Prostate gland (tissue), 2 donors: Measurements from ENCODE around the gene C17orf113. TPM values are rescaled to one million over a fixed set of nuclear protein-coding genes. Genes with fewer than 3 reads are reported as not detected.

Source experiments
- DNase-seq: peaks from one replicate; pipeline ENCODE4 v3.0.0-alpha.2; 2019; ENCODE audit warnings: low spot score
- H3K27ac ChIP-seq, 2 donors: fragments of 200-600 bp; sonication (generic); 2 replicates each; pipeline ENCODE4 v1.5.1; 2017 to 2019
- H3K27me3 ChIP-seq: fragments of 200-600 bp; sonication (generic); replicated peaks from 2 replicates; pipeline ENCODE4 v1.5.1; 2019; ENCODE audit not compliant: insufficient read depth
- H3K36me3 ChIP-seq, 2 donors: fragments of 200-600 bp; sonication (generic); 1 replicate in 1 of 2; 2 replicates in 1 of 2; pipeline versions ENCODE4 v1.5.1 to v1.8.1; 2017 to 2019
- H3K4me1 ChIP-seq: fragments of 200-600 bp; sonication (generic); replicated peaks from 2 replicates; pipeline ENCODE4 v1.5.1; 2019
- H3K4me3 ChIP-seq, 2 donors: fragments of 200-600 bp; sonication (generic); 2 replicates each; pipeline ENCODE4 v1.5.1; 2017 to 2019
- H3K9me3 ChIP-seq: fragments of 200-600 bp; sonication (generic); 2 replicates; pipeline ENCODE4 v1.5.1; 2017
- CTCF ChIP-seq, 4 experiments: fragments of 200-600 bp in 2 of 4; fragments of 450-650 bp in 2 of 4; sonication (generic) in 2 of 4; IDR thresholded peaks; 1 replicate in 3 of 4; 2 replicates in 1 of 4; pipeline ENCODE4 v1.5.1; 2016 to 2019; ENCODE audit warnings: antibody characterized with exemption in 4 of 4, mild to moderate bottlenecking in 2 of 4, moderate library complexity in 2 of 4
- POLR2A ChIP-seq: fragments of 450-650 bp; IDR thresholded peaks from one replicate; pipeline ENCODE4 v1.6.1; 2016; ENCODE audit warnings: antibody characterized with exemption, mild to moderate bottlenecking
- POLR2AphosphoS5 ChIP-seq: sonication (generic); formaldehyde crosslinking; IDR thresholded peaks from one replicate; pipeline ENCODE4 v1.6.1; 2017; ENCODE audit warnings: antibody characterized with exemption
- WGBS: methylation state at CpG from one replicate; pipeline ENCODE4 v1.1.5; 2018; 5-methylcytosine and 5-hydroxymethylcytosine counted together
- intact Hi-C: fragments of 100-400 bp; cut with DNase I; formaldehyde crosslinking; loops from one replicate; pipeline ENCODE4 v1.14.2; 2022
- total RNA-seq, 2 donors: library from RNA; depleted of rRNA; stranded (reverse); fragments of >200 nt; gene quantifications; one replicate each; pipeline ENCODE4 v1.1.0, GENCODE V29; 2016

Gene C17orf113
- total RNA-seq, 2 donors from 2014 or later: 4.2 to 4.8 TPM

- H3K4me1 ChIP-seq: no peaks in the 10 kb centered on the region
- peaks cover 0 to 3% of the 10 kb centered on the region in 2 donors for H3K36me3 ChIP-seq
- no peak overlapping the region for H3K4me3 ChIP-seq
- DNase-seq: no peak
- intact Hi-C loops: no loop called here
- no peak overlapping the region for H3K27ac ChIP-seq
- no peaks in the 10 kb centered on the region for H3K27me3 ChIP-seq
- no peaks in the 10 kb centered on the region for H3K9me3 ChIP-seq
- TF ChIP-seq CTCF (IDR thresholded peaks at IDR 0.05) (no peak), POLR2AphosphoS5 (no peak), POLR2A (no peak)
- WGBS: 79% methylated on average over 7 of the region's 7 CpGs
Measured at GRCh38 chr17:42028791-42029127, 21.6 kb downstream of the C17orf113 start.

- intact Hi-C loops: no loop called here
- 58% methylated on average over 19 of the region's 19 CpGs for WGBS
- no peak overlapping the region for H3K4me3 ChIP-seq
- H3K9me3 ChIP-seq: no peaks in the 10 kb centered on the region
- H3K27me3 ChIP-seq: no peaks in the 10 kb centered on the region
- no peak for TF ChIP-seq POLR2A
- no peak for TF ChIP-seq CTCF (IDR thresholded peaks at IDR 0.05)
- TF ChIP-seq POLR2AphosphoS5: no peak
- no peak overlapping the region for H3K27ac ChIP-seq
- DNase-seq: no peak
- H3K36me3 ChIP-seq: peaks cover 6 to 7% of the 10 kb centered on the region in 2 donors
- H3K4me1 ChIP-seq: no peaks in the 10 kb centered on the region
Measured at GRCh38 chr17:42027961-42028790, 22.2 kb downstream of the C17orf113 start.

- Histone ChIP-seq H3K4me3 (no peak overlapping the region), H3K9me3 (no peaks in the 10 kb centered on the region), H3K27ac (no peak overlapping the region), H3K27me3 (no peaks in the 10 kb centered on the region), H3K4me1 (no peaks in the 10 kb centered on the region), H3K36me3 (peaks cover 6 to 7% of the 10 kb centered on the region in 2 donors)
- 69% methylated on average over 4 of the region's 5 CpGs for WGBS
- no peak for DNase-seq
- intact Hi-C loops: no loop called here
- TF ChIP-seq CTCF (IDR thresholded peaks at IDR 0.05) (no peak), POLR2A (no peak), POLR2AphosphoS5 (no peak)
Measured at GRCh38 chr17:42027590-42027889, 22.9 kb downstream of the C17orf113 start.

- no peak for TF ChIP-seq POLR2AphosphoS5
- no peak for TF ChIP-seq CTCF (IDR thresholded peaks at IDR 0.05)
- no peak for TF ChIP-seq POLR2A
- DNase-seq: no peak
- H3K36me3 ChIP-seq: peaks cover 7 to 9% of the 10 kb centered on the region in 2 donors
- H3K4me1 ChIP-seq: no peaks in the 10 kb centered on the region
- H3K27ac ChIP-seq: no peak overlapping the region
- no peaks in the 10 kb centered on the region for H3K27me3 ChIP-seq
- WGBS: 51% methylated on average over 17 of the region's 17 CpGs
- no peak overlapping the region for H3K4me3 ChIP-seq
- intact Hi-C loops: no loop called here
- H3K9me3 ChIP-seq: no peaks in the 10 kb centered on the region
Measured at GRCh38 chr17:42026857-42027589, 23.4 kb downstream of the C17orf113 start.
